Keratinocyte (primary cell): ENCODE data around the gene HCN2.

Source experiments
- CTCF ChIP-seq, 3 experiments: IDR thresholded peaks in 1 of 3; conservative IDR thresholded peaks in 1 of 3; optimal IDR thresholded peaks in 1 of 3; 2 replicates in 2 of 3; 3 replicates in 1 of 3; pipeline versions ENCODE3 to v1.5.1; 2011; ENCODE audit warnings: low read length in 3 of 3, mild to moderate bottlenecking in 3 of 3, moderate library complexity in 2 of 3, control low read depth in 1 of 3, inconsistent platforms in 1 of 3; ENCODE audit not compliant: insufficient read depth in 2 of 3; ENCODE audit errors: extremely low read depth in 1 of 3
- EZH2 ChIP-seq: IDR thresholded peaks from one replicate; pipeline ENCODE4 v1.6.1; 2012; ENCODE audit warnings: inconsistent platforms, mild to moderate bottlenecking, low read length, moderate library complexity

DNA sequence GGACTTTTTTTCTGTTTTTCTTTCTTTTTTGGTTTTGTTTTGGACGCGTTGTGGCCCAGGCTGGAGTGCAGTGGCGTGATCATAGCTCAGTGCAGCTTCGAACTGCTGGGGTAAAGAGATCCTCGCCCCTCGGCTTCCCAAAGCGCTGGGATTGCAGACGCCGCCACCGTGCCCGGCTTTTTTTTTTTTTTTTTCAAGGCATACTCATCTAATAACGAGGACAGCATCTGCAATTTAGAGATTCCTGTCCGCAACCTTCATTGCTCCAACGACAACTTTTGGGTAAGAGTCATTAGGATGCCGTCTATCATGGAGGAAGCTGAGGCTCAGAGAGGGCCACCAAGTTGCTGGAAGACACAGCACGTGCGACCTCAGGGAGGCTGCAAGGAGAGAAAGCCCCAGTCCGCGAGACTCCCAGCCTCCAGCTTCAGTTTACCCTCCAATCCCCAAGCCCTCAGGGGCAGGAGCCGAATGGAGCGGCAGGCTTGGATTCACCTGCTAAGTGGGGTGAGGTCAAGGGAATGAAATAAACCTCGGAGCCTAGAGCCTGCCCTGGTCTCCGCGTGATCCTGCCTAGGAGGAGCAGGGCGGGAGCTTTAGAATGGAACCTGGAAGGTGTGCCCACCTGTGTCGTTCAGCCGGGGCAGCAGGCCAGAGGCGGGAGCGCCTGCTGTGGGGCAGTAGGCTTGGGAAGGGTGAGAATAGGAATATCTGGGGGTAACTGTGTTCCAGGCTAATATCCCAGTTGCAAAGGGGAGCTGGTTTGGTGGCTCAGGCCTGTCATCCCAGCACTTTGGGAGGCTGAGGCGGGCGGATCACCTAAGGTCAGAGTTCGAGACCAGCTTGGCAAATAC lies 44.3 kb downstream of the HCN2 start:
- TF ChIP-seq CTCF (optimal IDR thresholded peaks at IDR 0.05 in 1 of 3, IDR thresholded peaks at IDR 0.05 in 1 of 3, conservative IDR thresholded peaks at IDR 0.05 in 1 of 3; ENCODE audit: extremely low read depth in 1 of 3, insufficient read depth in 2 of 3, low read length in 3 of 3) (no peak), EZH2 (no peak)
